ENCODE results near the gene MEP1A.
"Not testable (repeated sequence)": the region's sequence is repeated elsewhere in the genome, so short reads cannot be mapped to it uniquely, and the experiment has no call there.

MEP1A gene

DNA sequence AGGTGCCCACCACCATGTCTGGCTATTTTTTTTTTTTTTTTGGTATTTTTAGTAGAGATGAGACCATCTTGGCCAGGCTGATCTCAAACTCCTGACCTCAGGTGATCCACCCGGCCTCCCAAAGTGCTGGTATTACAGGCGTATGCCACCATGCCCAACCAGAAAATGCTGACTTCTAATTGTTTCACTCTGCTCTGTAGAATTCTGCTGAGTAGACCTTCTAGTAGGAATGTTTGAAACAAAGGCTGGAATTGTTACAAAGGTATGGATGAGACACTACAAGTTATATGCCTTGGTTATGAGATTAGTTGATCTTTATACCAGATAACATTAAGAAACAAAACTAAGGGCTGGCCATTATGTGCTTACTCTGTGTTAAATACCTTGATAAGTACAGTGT, 44.8 kb downstream of the MEP1A start:
- no peaks in the 10 kb centered on the region for H3K27me3 ChIP-seq (ENCODE audit: low read depth, low read length)
- TF ChIP-seq, protein P1, sequence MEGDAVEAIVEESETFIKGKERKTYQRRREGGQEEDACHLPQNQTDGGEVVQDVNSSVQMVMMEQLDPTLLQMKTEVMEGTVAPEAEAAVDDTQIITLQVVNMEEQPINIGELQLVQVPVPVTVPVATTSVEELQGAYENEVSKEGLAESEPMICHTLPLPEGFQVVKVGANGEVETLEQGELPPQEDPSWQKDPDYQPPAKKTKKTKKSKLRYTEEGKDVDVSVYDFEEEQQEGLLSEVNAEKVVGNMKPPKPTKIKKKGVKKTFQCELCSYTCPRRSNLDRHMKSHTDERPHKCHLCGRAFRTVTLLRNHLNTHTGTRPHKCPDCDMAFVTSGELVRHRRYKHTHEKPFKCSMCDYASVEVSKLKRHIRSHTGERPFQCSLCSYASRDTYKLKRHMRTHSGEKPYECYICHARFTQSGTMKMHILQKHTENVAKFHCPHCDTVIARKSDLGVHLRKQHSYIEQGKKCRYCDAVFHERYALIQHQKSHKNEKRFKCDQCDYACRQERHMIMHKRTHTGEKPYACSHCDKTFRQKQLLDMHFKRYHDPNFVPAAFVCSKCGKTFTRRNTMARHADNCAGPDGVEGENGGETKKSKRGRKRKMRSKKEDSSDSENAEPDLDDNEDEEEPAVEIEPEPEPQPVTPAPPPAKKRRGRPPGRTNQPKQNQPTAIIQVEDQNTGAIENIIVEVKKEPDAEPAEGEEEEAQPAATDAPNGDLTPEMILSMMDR (IDR thresholded peaks at IDR 0.05; ENCODE audit: low read depth, low read length): no peak
- no peaks in the 10 kb centered on the region for H4K20me1 ChIP-seq (ENCODE audit: insufficient read depth, low read length)
- no peak overlapping the region for H3K4me3 ChIP-seq (ENCODE audit: low read length)
- H3K36me3 ChIP-seq (replicated peaks; ENCODE audit: low read depth, low read length): no peaks in the 10 kb centered on the region
- H3K9me3 ChIP-seq (ENCODE audit: insufficient read depth, low read length): 0 out of 2 replicates have a peak, but pooled peaks cover 5% of the 10 kb centered on the region
- H3K4me2 ChIP-seq (ENCODE audit: low read length): no peak overlapping the region
- H3K79me2 ChIP-seq (ENCODE audit: low read length): no peaks in the 10 kb centered on the region
- no peak overlapping the region for H2AFZ ChIP-seq (ENCODE audit: low read depth, low read length)
- no peak overlapping the region for H3K9ac ChIP-seq (ENCODE audit: low read length)
- H3K4me1 ChIP-seq (ENCODE audit: low read length): no peaks in the 10 kb centered on the region
- H3K27ac ChIP-seq (ENCODE audit: low read length): no peak overlapping the region

DNA sequence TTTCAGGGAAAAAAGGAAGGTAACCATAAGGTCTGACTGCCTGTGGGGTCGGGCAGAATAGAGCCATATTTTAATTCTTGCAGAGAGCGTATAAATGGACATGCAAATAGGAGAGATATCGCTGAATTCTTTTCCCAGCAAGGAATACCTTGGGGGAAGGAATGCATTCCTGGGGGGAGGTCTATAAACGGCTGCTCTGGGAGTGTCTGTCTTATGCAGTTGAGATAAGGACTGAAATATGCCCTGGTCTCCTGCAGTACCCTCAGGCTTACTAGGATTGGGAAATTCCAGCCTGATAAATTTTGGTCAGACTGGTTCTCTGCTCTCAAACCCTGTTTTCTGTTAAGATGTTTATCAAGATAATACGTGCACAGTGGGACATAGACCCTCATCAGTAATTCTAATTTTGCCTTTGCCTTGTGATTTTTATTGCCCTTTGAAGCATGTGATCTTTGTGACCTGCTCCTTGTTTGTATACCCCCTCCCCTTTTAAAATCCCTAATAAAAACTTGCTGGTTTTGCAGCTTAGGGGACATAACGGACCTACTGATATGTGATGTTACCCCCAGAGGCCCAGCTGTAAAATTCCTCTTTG, 49.2 kb downstream of the MEP1A start:
- H3K4me2 ChIP-seq (ENCODE audit: low read length); H3K4me3 ChIP-seq (ENCODE audit: low read length); H3K36me3 ChIP-seq (replicated peaks; ENCODE audit: low read depth, low read length); H3K4me1 ChIP-seq (ENCODE audit: low read length); H3K27me3 ChIP-seq (ENCODE audit: low read depth, low read length); H3K9ac ChIP-seq (ENCODE audit: low read length); H2AFZ ChIP-seq (ENCODE audit: low read depth, low read length); H3K79me2 ChIP-seq (ENCODE audit: low read length); H4K20me1 ChIP-seq (ENCODE audit: insufficient read depth, low read length); H3K27ac ChIP-seq (ENCODE audit: low read length); H3K9me3 ChIP-seq (ENCODE audit: insufficient read depth, low read length): not testable (repeated sequence)

DNA sequence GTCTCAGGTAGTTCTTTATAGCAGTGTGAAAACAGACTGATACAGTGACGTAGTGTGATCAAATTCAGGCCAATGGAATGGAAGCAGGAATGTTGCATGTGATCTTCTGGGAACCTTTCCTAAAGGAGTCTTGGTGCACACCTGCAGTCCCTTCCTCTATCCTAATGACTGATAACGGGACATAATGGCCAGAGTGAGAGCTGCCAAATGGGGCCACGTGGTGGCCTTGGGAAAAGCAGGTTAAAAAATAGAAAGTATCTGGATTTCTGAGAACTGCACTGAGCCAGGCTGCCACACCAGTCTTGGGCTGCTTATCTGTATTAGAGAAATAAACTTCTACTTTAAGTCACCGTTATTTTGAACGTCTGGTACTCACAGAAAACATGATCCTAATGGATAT, 51.9 kb downstream of the MEP1A start:
- no peak for TF ChIP-seq EZH2phosphoT487 (IDR thresholded peaks at IDR 0.05; ENCODE audit: low read depth)
- TF ChIP-seq, protein P1 (IDR thresholded peaks at IDR 0.05; ENCODE audit: low read depth, low read length): no peak
- H3K4me1 ChIP-seq (ENCODE audit: low read length): peaks cover 4% of the 10 kb centered on the region; the same call in 1 of the 2 replicates
- H3K4me2 ChIP-seq (ENCODE audit: low read length): no peak overlapping the region
- H3K9ac ChIP-seq (ENCODE audit: low read length): no peak overlapping the region
- H3K27me3 ChIP-seq (ENCODE audit: low read depth, low read length): peaks cover 21% of the 10 kb centered on the region; the same call in 1 of the 2 replicates
- H3K27ac ChIP-seq (ENCODE audit: low read length): no peak overlapping the region
- H3K36me3 ChIP-seq (replicated peaks; ENCODE audit: low read depth, low read length): no peaks in the 10 kb centered on the region
- peaks cover 9% of the 10 kb centered on the region; the same call in 1 of the 2 replicates for H3K9me3 ChIP-seq (ENCODE audit: insufficient read depth, low read length)
- no peaks in the 10 kb centered on the region for H4K20me1 ChIP-seq (ENCODE audit: insufficient read depth, low read length)
- H2AFZ ChIP-seq (ENCODE audit: low read depth, low read length): no peak overlapping the region
- H3K79me2 ChIP-seq (ENCODE audit: low read length): no peaks in the 10 kb centered on the region
- H3K4me3 ChIP-seq (ENCODE audit: low read length): no peak overlapping the region

DNA sequence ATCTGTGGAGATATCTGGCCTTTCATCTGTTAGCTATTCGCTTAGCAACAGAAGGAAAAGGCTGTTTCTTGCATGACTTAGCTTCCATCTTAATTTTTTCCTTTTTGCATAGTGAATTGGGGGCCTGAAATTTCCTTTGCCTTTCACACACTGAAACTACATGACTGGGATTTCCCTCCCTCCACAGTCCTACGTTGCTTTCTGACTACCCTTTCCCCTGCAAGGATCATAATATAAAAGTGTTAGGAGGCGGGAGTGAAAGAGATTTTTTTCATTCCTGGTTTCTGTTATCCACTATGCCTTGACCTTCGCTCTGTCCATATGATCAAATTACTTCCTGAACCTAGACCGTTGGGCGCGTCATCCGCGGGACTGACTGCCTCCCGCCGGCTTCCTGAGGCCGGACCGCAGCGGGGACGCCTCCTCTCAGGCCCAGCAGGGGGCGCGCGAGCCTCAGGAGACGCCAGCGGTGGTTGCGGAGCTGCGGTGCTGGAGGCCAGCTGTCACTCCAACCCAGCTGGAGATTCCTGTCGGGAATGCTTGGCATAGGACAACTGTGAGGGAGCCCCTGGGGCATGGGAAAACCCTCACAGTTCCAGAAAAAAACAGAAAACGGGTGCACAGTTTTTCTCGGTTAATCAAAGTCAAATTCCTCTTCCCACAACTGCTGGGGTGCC, 55.6 kb downstream of the MEP1A start:
- Histone ChIP-seq H3K79me2 (ENCODE audit: low read length) (no peaks in the 10 kb centered on the region), H3K27ac (ENCODE audit: low read length) (no peak overlapping the region), H3K9ac (ENCODE audit: low read length) (peak overlapping the region; percentile 50), H3K4me2 (ENCODE audit: low read length) (peak overlapping the region; percentile 84), H2AFZ (ENCODE audit: low read depth, low read length) (peak overlapping the region; percentile 97), H3K4me1 (ENCODE audit: low read length) (peaks cover 4% of the 10 kb centered on the region; the same call in 1 of the 2 replicates), H4K20me1 (ENCODE audit: insufficient read depth, low read length) (no peaks in the 10 kb centered on the region), H3K9me3 (ENCODE audit: insufficient read depth, low read length) (no peaks in the 10 kb centered on the region; the same call in 1 of the 2 replicates), H3K4me3 (ENCODE audit: low read length) (peak overlapping the region; percentile 72), H3K27me3 (ENCODE audit: low read depth, low read length) (peaks cover 21% of the 10 kb centered on the region; the same call in 1 of the 2 replicates), H3K36me3 (replicated peaks; ENCODE audit: low read depth, low read length) (no peaks in the 10 kb centered on the region)
- TF ChIP-seq, protein P1 (IDR thresholded peaks at IDR 0.05; ENCODE audit: low read depth, low read length): peak; percentile 97
- TF ChIP-seq EZH2phosphoT487 (IDR thresholded peaks at IDR 0.05; ENCODE audit: low read depth): no peak

Measured in OCI-LY3 (cell line).